Bronchial epithelial cell (primary cell): Measurements from ENCODE around the gene EFTUD2. TPM values are rescaled to one million over a fixed set of nuclear protein-coding genes. Genes with fewer than 3 reads are reported as not detected.
A peak's percentile ranks its signal among the peaks of the same experiment; 100 is the strongest.

Experiments used
- DNase-seq: peaks from one replicate; pipeline ENCODE4 v3.0.0-alpha.2; 2010; ENCODE audit warnings: low read depth
- FAIRE-seq: peaks from 2 replicates; lab custom pipeline; 2011; peaks lifted over from hg19 to GRCh38; lab: Jason Lieb, UNC
- H3K27me3 ChIP-seq: 2 replicates; pipeline ENCODE4 v1.5.1; 2011; ENCODE audit warnings: low read length; ENCODE audit not compliant: control insufficient read depth, insufficient read depth
- H3K36me3 ChIP-seq: 2 replicates; pipeline ENCODE4 v1.5.1; 2011; ENCODE audit warnings: low read length; ENCODE audit not compliant: control insufficient read depth, insufficient read depth
- H3K4me3 ChIP-seq: 2 replicates; pipeline ENCODE4 v1.5.1; 2011; ENCODE audit warnings: mild to moderate bottlenecking, low read depth, low read length, control low read depth
- total RNA-seq: library from RNA; depleted of rRNA; stranded (reverse); fragments of >200 nt; gene quantifications from 2 replicates; pipeline ENCODE4 v1.2.1, GENCODE V29; 2014
- TF ChIP-seq, protein P1 (sequence below): IDR thresholded peaks from 2 replicates; pipeline ENCODE4 v1.5.1; 2011; ENCODE audit warnings: mild to moderate bottlenecking, moderate library complexity, low read length, control low read depth, inconsistent platforms; ENCODE audit not compliant: insufficient read depth, severe bottlenecking

EFTUD2 gene
- total RNA-seq, 1 donor from 2014 or later: 91.4 TPM

DNA sequence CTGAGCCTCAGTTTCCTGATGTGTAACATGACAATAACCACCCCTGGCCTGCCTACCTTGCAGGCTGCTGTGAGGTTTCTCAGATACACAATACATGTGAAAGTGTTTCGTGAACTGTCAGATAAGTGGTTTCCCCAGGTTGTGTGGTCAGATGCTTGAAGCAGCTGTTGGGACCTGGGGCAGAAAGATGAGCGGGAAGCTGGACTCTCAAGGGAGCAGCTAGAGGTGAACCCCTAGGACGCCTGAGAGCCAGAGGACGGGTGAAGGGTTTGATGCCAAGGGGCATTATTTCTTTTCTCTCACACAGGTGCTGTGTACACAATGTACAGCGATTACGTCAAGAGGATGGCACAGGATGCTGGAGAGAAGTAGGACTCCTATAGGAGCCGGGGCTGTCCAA is 49.2 kb downstream of the EFTUD2 start:
- TF ChIP-seq, protein P1, sequence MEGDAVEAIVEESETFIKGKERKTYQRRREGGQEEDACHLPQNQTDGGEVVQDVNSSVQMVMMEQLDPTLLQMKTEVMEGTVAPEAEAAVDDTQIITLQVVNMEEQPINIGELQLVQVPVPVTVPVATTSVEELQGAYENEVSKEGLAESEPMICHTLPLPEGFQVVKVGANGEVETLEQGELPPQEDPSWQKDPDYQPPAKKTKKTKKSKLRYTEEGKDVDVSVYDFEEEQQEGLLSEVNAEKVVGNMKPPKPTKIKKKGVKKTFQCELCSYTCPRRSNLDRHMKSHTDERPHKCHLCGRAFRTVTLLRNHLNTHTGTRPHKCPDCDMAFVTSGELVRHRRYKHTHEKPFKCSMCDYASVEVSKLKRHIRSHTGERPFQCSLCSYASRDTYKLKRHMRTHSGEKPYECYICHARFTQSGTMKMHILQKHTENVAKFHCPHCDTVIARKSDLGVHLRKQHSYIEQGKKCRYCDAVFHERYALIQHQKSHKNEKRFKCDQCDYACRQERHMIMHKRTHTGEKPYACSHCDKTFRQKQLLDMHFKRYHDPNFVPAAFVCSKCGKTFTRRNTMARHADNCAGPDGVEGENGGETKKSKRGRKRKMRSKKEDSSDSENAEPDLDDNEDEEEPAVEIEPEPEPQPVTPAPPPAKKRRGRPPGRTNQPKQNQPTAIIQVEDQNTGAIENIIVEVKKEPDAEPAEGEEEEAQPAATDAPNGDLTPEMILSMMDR: no peak
- DNase-seq: no peak
- peaks cover 25% of the 10 kb centered on the region for H3K36me3 ChIP-seq
- H3K27me3 ChIP-seq: no peaks in the 10 kb centered on the region
- H3K4me3 ChIP-seq: no peak overlapping the region
- FAIRE-seq: peak; percentile 43

DNA sequence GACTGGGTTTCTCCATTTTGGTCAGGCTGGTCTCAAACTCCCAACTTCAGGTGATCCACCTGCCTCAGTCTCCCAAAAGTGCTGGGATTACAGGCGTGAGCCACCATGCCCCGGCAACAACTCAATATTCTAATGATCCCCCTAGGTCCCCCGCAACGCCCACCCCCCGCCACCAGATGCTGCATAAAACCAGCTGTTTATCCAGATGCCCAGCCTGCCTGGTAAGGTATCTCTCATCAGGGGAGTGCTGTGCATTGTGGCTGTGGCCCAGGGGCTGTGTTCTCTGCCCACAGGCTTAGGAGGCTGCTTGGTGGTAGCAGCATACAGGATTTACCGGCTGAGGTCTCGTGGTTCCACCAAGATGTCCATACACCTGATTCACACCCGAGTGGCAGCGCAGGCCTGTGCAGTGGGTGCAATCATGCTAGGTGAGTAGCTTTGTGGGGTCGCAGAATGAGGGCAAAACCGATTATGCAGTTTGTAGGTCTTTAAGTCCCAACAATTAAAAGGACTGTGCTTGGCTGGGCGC is 50.2 kb downstream of the EFTUD2 start:
- H3K27me3 ChIP-seq: no peaks in the 10 kb centered on the region
- H3K4me3 ChIP-seq: no peak overlapping the region
- peaks cover 17% of the 10 kb centered on the region for H3K36me3 ChIP-seq
- no peak for FAIRE-seq
- DNase-seq: no peak
- TF ChIP-seq, protein P1: no peak

DNA sequence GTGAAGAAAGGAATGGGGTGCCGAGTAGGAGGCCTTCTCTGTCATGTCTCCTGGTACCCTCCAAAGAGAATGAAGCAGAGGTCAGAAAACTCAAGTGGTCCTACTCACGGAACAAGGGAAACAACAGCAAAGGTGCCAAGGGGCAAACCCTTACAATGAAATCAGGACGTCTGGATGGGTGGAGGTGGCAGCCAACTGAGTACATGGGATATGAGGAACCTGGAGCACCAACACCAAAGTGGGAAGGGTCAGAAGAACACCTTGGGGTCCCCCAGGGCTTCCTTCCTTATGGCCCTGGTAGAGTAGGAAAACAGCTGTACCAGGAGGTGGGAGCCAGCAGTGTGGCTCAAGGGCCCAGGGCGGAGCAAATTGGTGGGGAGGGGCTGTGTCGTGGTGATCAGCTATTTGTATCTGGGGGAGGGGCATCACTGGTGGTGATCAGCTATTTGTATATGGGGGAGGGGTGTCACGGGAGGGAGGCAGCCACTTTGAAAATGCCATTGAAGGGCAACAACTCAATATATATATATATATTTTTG is 50.9 kb downstream of the EFTUD2 start:
- Histone ChIP-seq H3K36me3 (peaks cover 12% of the 10 kb centered on the region), H3K4me3 (no peak overlapping the region), H3K27me3 (no peaks in the 10 kb centered on the region)
- TF ChIP-seq, protein P1: no peak
- FAIRE-seq (peak; percentile 80), DNase-seq (no peak)

DNA sequence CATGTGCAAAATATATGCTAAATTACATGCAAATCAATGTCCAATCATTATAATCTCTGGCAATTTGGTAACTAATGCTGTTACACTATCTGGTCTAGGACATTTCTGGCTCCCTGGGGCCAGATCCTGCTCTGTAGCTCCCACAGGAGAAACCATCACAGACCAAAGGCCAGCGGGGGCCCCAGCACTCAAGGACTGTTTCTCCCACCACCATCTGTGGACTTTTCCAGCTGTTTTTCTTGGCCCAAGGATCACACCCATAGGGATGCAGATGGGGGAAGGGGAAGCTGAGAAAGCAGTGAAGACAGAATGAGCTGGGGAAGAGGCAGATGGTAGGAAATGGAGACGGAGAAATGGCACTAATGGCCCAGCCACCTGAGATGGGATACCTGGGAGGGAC is 51.7 kb downstream of the EFTUD2 start, which contains the start of gene HIGD1B:
Gene HIGD1B, plus strand, starts transcription at position 298 of the 400 bp plus-strand sequence. CDS start 270 bp downstream, outside the sequence.
- no peak for DNase-seq
- Histone ChIP-seq H3K4me3 (no peak within 1 kb of the TSS), H3K27me3 (no peaks in the 10 kb centered on the region), H3K36me3 (peaks cover 8% of the 10 kb centered on the region)
- peak; percentile 62 for FAIRE-seq
- TF ChIP-seq, protein P1: no peak

DNA sequence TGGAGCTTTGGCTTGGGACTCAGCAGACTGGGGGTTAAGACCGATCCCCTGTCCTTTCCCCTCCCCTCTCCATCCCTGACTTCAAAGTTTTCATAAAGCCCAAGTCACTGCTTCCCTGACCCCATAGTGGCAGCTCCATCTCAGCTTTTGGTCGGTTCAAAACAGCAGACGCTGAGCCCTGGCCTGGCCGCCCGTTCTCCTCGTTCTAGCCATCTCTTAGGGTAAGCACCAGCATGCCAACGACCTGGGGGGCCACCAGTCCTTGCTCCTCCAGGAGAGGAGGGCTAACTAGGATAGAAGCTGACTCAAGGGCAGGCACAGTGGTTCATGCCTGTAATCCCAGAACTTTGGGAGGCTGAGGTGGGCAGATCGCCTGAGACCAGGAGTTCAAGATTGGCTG is 53.0 kb downstream of the EFTUD2 start:
- DNase-seq (no peak), FAIRE-seq (no peak)
- no peak overlapping the region for H3K4me3 ChIP-seq
- TF ChIP-seq, protein P1: no peak
- no peaks in the 10 kb centered on the region for H3K27me3 ChIP-seq
- H3K36me3 ChIP-seq: no peaks in the 10 kb centered on the region
